Upper lobe of left lung (tissue), 4 donors: ENCODE results near the gene RNF41.

Source experiments
- EP300 ChIP-seq, 4 donors: sonication (generic); formaldehyde crosslinking; IDR thresholded peaks; one replicate each; pipeline ENCODE4 v1.5.1; 2017; ENCODE audit warnings: antibody characterized with exemption in 4 of 4, control low read depth in 2 of 4
- POLR2A ChIP-seq, 4 donors: fragments of 450-650 bp; IDR thresholded peaks; one replicate each; pipeline ENCODE4 v1.5.1; 2016 to 2017; ENCODE audit warnings: antibody characterized with exemption in 4 of 4, mild to moderate bottlenecking in 2 of 4
- POLR2AphosphoS5 ChIP-seq, 2 donors: sonication (generic); formaldehyde crosslinking; IDR thresholded peaks; one replicate each; pipeline ENCODE4 v1.5.1; 2017; ENCODE audit warnings: antibody characterized with exemption in 2 of 2
- TF ChIP-seq, protein P1 (sequence below), 6 experiments: fragments of 450-650 bp in 4 of 6; fragments of 200-600 bp in 2 of 6; sonication (generic) in 2 of 6; IDR thresholded peaks; one replicate each; pipeline ENCODE4 v1.5.1; 2016 to 2019; ENCODE audit warnings: antibody characterized with exemption in 6 of 6

DNA sequence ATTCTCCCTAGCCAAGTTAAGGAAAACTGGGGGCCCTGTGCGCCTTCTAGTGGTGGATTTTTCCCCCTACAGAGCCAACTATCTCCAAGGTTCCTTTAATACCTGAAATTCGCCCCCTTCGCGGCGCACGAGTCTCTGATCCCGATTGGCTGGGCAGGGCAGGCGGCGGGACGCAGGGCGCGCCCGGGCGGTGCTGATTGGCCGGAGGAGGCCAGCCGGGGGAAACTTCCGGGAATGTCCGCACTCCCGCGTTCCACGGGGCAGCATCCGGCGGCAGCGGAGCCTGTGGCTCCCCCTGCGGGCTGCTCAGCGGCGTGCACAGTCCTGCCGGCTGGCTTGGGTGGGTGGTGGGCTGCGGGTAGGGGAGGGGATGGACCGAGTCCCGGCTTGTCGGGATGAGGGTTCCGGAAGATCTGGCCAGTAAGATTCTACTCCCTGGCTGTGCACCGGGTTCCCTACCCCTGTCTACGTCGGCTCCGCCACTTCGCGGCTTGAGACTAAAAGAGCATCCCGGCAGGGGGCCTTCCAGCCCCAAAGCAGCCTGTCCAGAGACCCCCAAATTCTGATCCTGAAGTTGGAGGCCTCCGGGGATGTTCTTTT is 2.5 kb upstream of the RNF41 start, which contains the start of gene NABP2:
- TF ChIP-seq, protein P1, sequence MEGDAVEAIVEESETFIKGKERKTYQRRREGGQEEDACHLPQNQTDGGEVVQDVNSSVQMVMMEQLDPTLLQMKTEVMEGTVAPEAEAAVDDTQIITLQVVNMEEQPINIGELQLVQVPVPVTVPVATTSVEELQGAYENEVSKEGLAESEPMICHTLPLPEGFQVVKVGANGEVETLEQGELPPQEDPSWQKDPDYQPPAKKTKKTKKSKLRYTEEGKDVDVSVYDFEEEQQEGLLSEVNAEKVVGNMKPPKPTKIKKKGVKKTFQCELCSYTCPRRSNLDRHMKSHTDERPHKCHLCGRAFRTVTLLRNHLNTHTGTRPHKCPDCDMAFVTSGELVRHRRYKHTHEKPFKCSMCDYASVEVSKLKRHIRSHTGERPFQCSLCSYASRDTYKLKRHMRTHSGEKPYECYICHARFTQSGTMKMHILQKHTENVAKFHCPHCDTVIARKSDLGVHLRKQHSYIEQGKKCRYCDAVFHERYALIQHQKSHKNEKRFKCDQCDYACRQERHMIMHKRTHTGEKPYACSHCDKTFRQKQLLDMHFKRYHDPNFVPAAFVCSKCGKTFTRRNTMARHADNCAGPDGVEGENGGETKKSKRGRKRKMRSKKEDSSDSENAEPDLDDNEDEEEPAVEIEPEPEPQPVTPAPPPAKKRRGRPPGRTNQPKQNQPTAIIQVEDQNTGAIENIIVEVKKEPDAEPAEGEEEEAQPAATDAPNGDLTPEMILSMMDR (IDR thresholded peaks at IDR 0.05) = peak; percentile 90 to 99 (median 97)
- TF ChIP-seq POLR2A (IDR thresholded peaks at IDR 0.05) (peak in 2 of 4 donors; percentile 18 to 46), EP300 (IDR thresholded peaks at IDR 0.05) (no peak), POLR2AphosphoS5 (IDR thresholded peaks at IDR 0.05) (peak; percentile 67 to 74)
